Vagina (tissue), 2 donors: Measurements from ENCODE around the gene ARMC8.

Source experiments
- POLR2A ChIP-seq, 2 donors: fragments of 450-650 bp; IDR thresholded peaks; one replicate each; pipeline ENCODE4 v1.6.1; 2017; ENCODE audit warnings: antibody characterized with exemption in 2 of 2, mild to moderate bottlenecking in 2 of 2, moderate library complexity in 2 of 2
- POLR2AphosphoS5 ChIP-seq, 2 donors: sonication (generic); formaldehyde crosslinking; IDR thresholded peaks; one replicate each; pipeline ENCODE4 v1.9.0; 2017; ENCODE audit warnings: antibody characterized with exemption in 2 of 2, mild to moderate bottlenecking in 2 of 2, low read depth in 1 of 2; ENCODE audit not compliant: insufficient read depth in 1 of 2
- TF ChIP-seq, protein P1 (sequence below), 3 experiments: fragments of 450-650 bp in 2 of 3; fragments of 200-600 bp in 1 of 3; sonication (generic) in 1 of 3; IDR thresholded peaks; one replicate each; pipeline ENCODE4 v1.5.1; 2017 to 2019; ENCODE audit warnings: antibody characterized with exemption in 3 of 3, mild to moderate bottlenecking in 2 of 3, moderate library complexity in 2 of 3

DNA sequence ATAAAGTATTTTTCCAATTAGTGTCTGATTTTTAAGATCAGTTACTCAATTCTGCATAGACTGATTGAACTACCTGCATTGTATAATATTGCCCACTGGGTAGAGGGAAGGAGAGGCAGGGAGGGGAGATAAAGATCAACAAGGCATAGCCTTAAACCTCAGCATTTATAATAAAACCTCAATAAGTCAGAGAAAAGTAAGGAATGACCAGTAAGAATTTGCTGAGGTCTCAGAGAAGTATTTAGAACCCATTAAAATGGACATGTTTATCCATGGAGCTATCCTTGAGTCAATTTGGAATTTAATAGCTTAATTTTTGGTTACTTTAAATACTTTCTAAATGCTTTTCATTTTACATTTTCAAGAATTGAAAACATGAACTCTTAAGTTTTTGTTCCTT, 62.5 kb downstream of the ARMC8 start:
- TF ChIP-seq, protein P1, sequence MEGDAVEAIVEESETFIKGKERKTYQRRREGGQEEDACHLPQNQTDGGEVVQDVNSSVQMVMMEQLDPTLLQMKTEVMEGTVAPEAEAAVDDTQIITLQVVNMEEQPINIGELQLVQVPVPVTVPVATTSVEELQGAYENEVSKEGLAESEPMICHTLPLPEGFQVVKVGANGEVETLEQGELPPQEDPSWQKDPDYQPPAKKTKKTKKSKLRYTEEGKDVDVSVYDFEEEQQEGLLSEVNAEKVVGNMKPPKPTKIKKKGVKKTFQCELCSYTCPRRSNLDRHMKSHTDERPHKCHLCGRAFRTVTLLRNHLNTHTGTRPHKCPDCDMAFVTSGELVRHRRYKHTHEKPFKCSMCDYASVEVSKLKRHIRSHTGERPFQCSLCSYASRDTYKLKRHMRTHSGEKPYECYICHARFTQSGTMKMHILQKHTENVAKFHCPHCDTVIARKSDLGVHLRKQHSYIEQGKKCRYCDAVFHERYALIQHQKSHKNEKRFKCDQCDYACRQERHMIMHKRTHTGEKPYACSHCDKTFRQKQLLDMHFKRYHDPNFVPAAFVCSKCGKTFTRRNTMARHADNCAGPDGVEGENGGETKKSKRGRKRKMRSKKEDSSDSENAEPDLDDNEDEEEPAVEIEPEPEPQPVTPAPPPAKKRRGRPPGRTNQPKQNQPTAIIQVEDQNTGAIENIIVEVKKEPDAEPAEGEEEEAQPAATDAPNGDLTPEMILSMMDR (IDR thresholded peaks at IDR 0.05): no peak
- no peak for TF ChIP-seq POLR2A (IDR thresholded peaks at IDR 0.05)
- no peak for TF ChIP-seq POLR2AphosphoS5 (IDR thresholded peaks at IDR 0.05; ENCODE audit: insufficient read depth in 1 of 2, low read depth in 1 of 2)
